ENCODE results near the gene IFIT3. TPM values are rescaled to one million over a fixed set of nuclear protein-coding genes. Genes with fewer than 3 reads are reported as not detected.
A peak's percentile ranks its signal among the peaks of the same experiment; 100 is the strongest.
"Not testable (repeated sequence)": the region's sequence is repeated elsewhere in the genome, so short reads cannot be mapped to it uniquely, and the experiment has no call there.

Gene IFIT3
- total and polyA plus RNA-seq, 4 donors = 4.9 to 26.1 (median 13.0) TPM

GRCh38 chr10:89309156-89310055, 18.4 kb upstream of the IFIT3 start:
- no peaks in the 10 kb centered on the region for H3K9me3 ChIP-seq (ENCODE audit: control insufficient read depth, insufficient read depth, low read length)
- peaks cover 4% of the 10 kb centered on the region for H3K36me3 ChIP-seq (ENCODE audit: control insufficient read depth, insufficient read depth, low read length)
- WGBS (ENCODE audit: insufficient coverage) = 87% methylated on average over 4 of the region's 7 CpGs
- H3K27me3 ChIP-seq (ENCODE audit: control insufficient read depth, insufficient read depth, low read length) = no peaks in the 10 kb centered on the region
- H3K27ac ChIP-seq (ENCODE audit: low read depth, low read length) = no peak overlapping the region
- no peaks in the 10 kb centered on the region for H3K4me1 ChIP-seq (ENCODE audit: control insufficient read depth, insufficient read depth, low read length)
- no peak overlapping the region for H3K4me3 ChIP-seq (ENCODE audit: low read depth, low read length)
- DNase-seq (ENCODE audit: low read depth in 4 of 6, low spot score in 6 of 6) = no peak

- Histone ChIP-seq H3K4me3 (ENCODE audit: low read depth, low read length) (no peak overlapping the region), H3K27me3 (ENCODE audit: control insufficient read depth, insufficient read depth, low read length) (no peaks in the 10 kb centered on the region), H3K27ac (ENCODE audit: low read depth, low read length) (no peak overlapping the region), H3K4me1 (ENCODE audit: control insufficient read depth, insufficient read depth, low read length) (no peaks in the 10 kb centered on the region), H3K9me3 (ENCODE audit: control insufficient read depth, insufficient read depth, low read length) (no peaks in the 10 kb centered on the region), H3K36me3 (ENCODE audit: control insufficient read depth, insufficient read depth, low read length) (peaks cover 4% of the 10 kb centered on the region)
- no CpG with 5 or more reads among the region's 2 CpGs for WGBS (ENCODE audit: insufficient coverage)
- no peak for DNase-seq (ENCODE audit: low read depth in 4 of 6, low spot score in 6 of 6)
Measured at GRCh38 chr10:89310056-89310893, 17.5 kb upstream of the IFIT3 start.

DNA sequence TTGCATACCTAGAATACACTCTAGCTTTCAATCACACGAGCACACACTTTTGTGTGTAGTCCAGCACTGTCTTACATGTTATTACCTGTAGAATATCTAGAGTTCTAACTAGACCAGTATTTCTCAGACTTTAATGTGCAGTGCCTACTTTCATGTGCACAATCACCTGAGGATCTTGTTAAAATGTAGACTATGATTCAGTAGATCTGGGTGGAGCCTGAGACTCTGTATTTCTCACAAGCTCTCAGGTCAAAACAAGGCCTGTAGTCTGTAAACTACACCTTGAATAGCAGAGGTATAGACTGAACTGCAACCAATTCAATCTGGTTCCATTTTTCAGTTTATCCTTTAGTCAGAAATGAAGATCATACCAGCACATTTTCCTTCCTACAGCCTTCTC, 14.8 kb upstream of the IFIT3 start:
- no peaks in the 10 kb centered on the region for H3K9me3 ChIP-seq (ENCODE audit: control insufficient read depth, insufficient read depth, low read length)
- no peaks in the 10 kb centered on the region for H3K4me1 ChIP-seq (ENCODE audit: control insufficient read depth, insufficient read depth, low read length)
- no peaks in the 10 kb centered on the region for H3K27me3 ChIP-seq (ENCODE audit: control insufficient read depth, insufficient read depth, low read length)
- no peak overlapping the region for H3K27ac ChIP-seq (ENCODE audit: low read depth, low read length)
- DNase-seq (ENCODE audit: low read depth in 4 of 6, low spot score in 6 of 6) = no peak
- no peak overlapping the region for H3K4me3 ChIP-seq (ENCODE audit: low read depth, low read length)
- no peaks in the 10 kb centered on the region for H3K36me3 ChIP-seq (ENCODE audit: control insufficient read depth, insufficient read depth, low read length)
- no CpG with 5 or more reads among the region's 1 CpG for WGBS (ENCODE audit: insufficient coverage)

DNA sequence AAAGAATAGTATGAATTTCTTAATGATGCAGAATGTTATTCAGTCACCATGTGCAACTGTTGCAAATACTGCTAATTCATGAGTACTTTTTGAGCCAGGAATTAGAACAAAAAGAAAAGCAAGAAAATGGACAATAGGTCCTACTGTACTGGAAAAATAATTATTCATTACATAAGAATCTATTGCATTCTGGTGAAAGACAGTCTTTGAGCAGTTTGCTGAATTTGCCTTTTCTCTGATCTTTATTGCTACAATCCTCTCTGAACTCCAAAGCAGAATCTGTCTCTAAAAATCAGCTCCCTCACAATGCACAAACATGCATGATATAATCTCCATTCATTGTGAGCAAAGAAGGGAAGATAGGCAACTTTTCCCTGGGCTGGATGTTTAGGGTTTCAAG, 13.1 kb upstream of the IFIT3 start:
- DNase-seq (ENCODE audit: low read depth in 4 of 6, low spot score in 6 of 6) = peak in 1 of 6 donors; percentile 55
- no peaks in the 10 kb centered on the region for H3K27me3 ChIP-seq (ENCODE audit: control insufficient read depth, insufficient read depth, low read length)
- no peak overlapping the region for H3K4me3 ChIP-seq (ENCODE audit: low read depth, low read length)
- H3K36me3 ChIP-seq (ENCODE audit: control insufficient read depth, insufficient read depth, low read length) = no peaks in the 10 kb centered on the region
- H3K4me1 ChIP-seq (ENCODE audit: control insufficient read depth, insufficient read depth, low read length) = no peaks in the 10 kb centered on the region
- H3K9me3 ChIP-seq (ENCODE audit: control insufficient read depth, insufficient read depth, low read length) = no peaks in the 10 kb centered on the region
- peak overlapping the region; percentile 86 for H3K27ac ChIP-seq (ENCODE audit: low read depth, low read length)

DNA sequence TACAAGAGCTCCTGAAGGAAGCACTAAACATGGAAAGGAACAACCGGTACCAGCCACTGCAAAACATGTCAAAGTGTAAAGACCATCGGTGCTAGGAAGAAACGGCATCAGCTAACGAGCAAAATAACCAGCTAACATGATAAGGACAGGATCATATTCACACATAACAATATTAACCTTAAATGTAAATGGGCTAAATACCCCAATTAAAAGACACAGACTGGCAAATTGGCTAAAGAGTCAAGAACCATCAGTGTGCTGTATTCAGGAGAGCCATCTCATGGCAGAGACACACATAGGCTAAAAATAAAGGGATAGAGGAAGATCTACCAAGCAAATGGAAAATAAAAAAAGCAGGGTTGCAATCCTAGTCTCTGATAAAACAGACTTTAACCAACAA, 9.8 kb upstream of the IFIT3 start:
- H3K36me3 ChIP-seq (ENCODE audit: control insufficient read depth, insufficient read depth, low read length); H3K27ac ChIP-seq (ENCODE audit: low read depth, low read length); DNase-seq (ENCODE audit: low read depth in 4 of 6, low spot score in 6 of 6); H3K27me3 ChIP-seq (ENCODE audit: control insufficient read depth, insufficient read depth, low read length); H3K4me1 ChIP-seq (ENCODE audit: control insufficient read depth, insufficient read depth, low read length); H3K9me3 ChIP-seq (ENCODE audit: control insufficient read depth, insufficient read depth, low read length); H3K4me3 ChIP-seq (ENCODE audit: low read depth, low read length): not testable (repeated sequence)
- 100% methylated on average over 1 of the region's 4 CpGs for WGBS (ENCODE audit: insufficient coverage)

DNA sequence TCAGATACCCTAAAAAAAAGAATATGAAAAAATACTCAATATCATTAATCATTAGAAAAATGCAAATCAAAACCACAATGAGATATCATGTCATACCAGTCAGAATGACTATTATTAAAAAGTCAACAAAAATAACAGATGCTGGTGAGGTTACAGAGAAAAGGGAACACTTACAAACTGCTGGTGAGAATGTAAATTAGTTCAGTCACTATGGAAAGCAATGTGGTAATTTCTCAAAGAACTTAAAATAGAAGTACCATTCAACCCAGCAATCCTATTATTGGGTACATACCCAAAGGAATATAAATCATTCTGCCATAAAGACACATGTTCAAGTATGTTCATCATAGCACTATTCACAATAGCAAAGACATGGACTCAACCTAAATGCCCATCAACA, 2.7 kb upstream of the IFIT3 start:
- not testable (repeated sequence) for H3K27me3 ChIP-seq (ENCODE audit: control insufficient read depth, insufficient read depth, low read length); DNase-seq (ENCODE audit: low read depth in 4 of 6, low spot score in 6 of 6)

GRCh38 chr10:89325856-89326255, 1.9 kb upstream of the IFIT3 start:
- not testable (repeated sequence) for H3K9me3 ChIP-seq (ENCODE audit: control insufficient read depth, insufficient read depth, low read length); H3K27ac ChIP-seq (ENCODE audit: low read depth, low read length); DNase-seq (ENCODE audit: low read depth in 4 of 6, low spot score in 6 of 6); H3K36me3 ChIP-seq (ENCODE audit: control insufficient read depth, insufficient read depth, low read length); H3K4me1 ChIP-seq (ENCODE audit: control insufficient read depth, insufficient read depth, low read length); H3K4me3 ChIP-seq (ENCODE audit: low read depth, low read length); H3K27me3 ChIP-seq (ENCODE audit: control insufficient read depth, insufficient read depth, low read length)
- WGBS (ENCODE audit: insufficient coverage) = no CpG with 5 or more reads among the region's 2 CpGs

More for the DNA sequence above, 2.7 kb upstream of the IFIT3 start:
- H3K4me1 ChIP-seq (ENCODE audit: control insufficient read depth, insufficient read depth, low read length); H3K9me3 ChIP-seq (ENCODE audit: control insufficient read depth, insufficient read depth, low read length); H3K36me3 ChIP-seq (ENCODE audit: control insufficient read depth, insufficient read depth, low read length); H3K27ac ChIP-seq (ENCODE audit: low read depth, low read length); H3K4me3 ChIP-seq (ENCODE audit: low read depth, low read length): not testable (repeated sequence)

- Histone ChIP-seq H3K4me1 (ENCODE audit: control insufficient read depth, insufficient read depth, low read length) (peaks cover 10% of the 10 kb centered on the region), H3K27me3 (ENCODE audit: control insufficient read depth, insufficient read depth, low read length) (no peaks in the 10 kb centered on the region), H3K4me3 (ENCODE audit: low read depth, low read length) (no peak overlapping the region), H3K27ac (ENCODE audit: low read depth, low read length) (peak overlapping the region; percentile 95), H3K9me3 (ENCODE audit: control insufficient read depth, insufficient read depth, low read length) (no peaks in the 10 kb centered on the region), H3K36me3 (ENCODE audit: control insufficient read depth, insufficient read depth, low read length) (no peaks in the 10 kb centered on the region)
- 100% methylated on average over 1 of the region's 2 CpGs for WGBS (ENCODE audit: insufficient coverage)
- no peak for DNase-seq (ENCODE audit: low read depth in 4 of 6, low spot score in 6 of 6)
Measured at GRCh38 chr10:89329151-89329550, 1.4 kb downstream of the IFIT3 start.

- H3K4me3 ChIP-seq (ENCODE audit: low read depth, low read length); H3K4me1 ChIP-seq (ENCODE audit: control insufficient read depth, insufficient read depth, low read length); H3K9me3 ChIP-seq (ENCODE audit: control insufficient read depth, insufficient read depth, low read length); H3K36me3 ChIP-seq (ENCODE audit: control insufficient read depth, insufficient read depth, low read length); H3K27ac ChIP-seq (ENCODE audit: low read depth, low read length); H3K27me3 ChIP-seq (ENCODE audit: control insufficient read depth, insufficient read depth, low read length); DNase-seq (ENCODE audit: low read depth in 4 of 6, low spot score in 6 of 6): not testable (repeated sequence)
- no CpG with 5 or more reads among the region's 3 CpGs for WGBS (ENCODE audit: insufficient coverage)
Measured at GRCh38 chr10:89330014-89330413, 2.2 kb downstream of the IFIT3 start.

Measured in spinal cord (tissue), 10 donors.